ENCODE measurements around the gene ASCL2. TPM values are rescaled to one million over a fixed set of nuclear protein-coding genes. Genes with fewer than 3 reads are reported as not detected.

ASCL2 gene
- total RNA-seq, 1 donor from 2014 or later, result 0.17 TPM

- DNase-seq (no peak), ATAC-seq (no peak)
- intact Hi-C loops (cut with micrococcal nuclease), result no loop called here
Observed at GRCh38 chr11:2264366-2265053, 5.9 kb downstream of the ASCL2 start.

DNA sequence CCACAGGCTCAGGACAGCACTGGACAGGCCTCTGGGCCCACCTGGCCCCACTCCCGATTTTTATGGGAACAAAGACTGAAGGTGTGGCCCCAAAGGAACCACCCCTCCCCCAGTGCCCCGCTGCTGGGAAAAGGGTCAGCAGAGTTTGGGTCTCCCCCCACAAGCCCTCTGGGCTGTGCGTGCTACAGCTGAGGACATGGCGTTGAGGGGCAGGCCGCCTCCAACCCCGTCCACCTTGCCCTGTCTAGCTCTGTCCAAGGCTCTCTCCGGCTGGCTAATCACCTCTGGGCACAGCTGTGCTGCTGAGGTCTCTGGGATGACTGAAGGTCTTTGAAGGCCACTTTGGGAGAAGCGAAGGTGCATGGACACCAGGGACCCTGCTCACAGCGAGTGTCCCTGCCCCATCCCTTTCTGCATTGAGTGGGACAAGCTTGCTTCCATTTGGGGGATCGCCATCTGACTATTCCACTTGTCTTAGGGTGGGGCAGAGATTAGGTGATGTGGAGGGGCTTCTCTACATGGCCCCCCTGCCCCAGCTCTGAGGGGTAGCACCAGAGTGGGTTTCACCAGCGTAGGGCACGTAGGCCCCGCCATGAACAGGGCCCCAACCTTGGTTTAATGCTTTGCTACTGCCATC is 6.5 kb downstream of the ASCL2 start:
- ATAC-seq, result no peak
- intact Hi-C loops (cut with micrococcal nuclease), result no loop called here
- no peak for DNase-seq

GRCh38 chr11:2263071-2263565 is 7.3 kb downstream of the ASCL2 start:
- ATAC-seq (no peak), DNase-seq (no peak)
- intact Hi-C loops (cut with micrococcal nuclease), result no loop called here

DNA sequence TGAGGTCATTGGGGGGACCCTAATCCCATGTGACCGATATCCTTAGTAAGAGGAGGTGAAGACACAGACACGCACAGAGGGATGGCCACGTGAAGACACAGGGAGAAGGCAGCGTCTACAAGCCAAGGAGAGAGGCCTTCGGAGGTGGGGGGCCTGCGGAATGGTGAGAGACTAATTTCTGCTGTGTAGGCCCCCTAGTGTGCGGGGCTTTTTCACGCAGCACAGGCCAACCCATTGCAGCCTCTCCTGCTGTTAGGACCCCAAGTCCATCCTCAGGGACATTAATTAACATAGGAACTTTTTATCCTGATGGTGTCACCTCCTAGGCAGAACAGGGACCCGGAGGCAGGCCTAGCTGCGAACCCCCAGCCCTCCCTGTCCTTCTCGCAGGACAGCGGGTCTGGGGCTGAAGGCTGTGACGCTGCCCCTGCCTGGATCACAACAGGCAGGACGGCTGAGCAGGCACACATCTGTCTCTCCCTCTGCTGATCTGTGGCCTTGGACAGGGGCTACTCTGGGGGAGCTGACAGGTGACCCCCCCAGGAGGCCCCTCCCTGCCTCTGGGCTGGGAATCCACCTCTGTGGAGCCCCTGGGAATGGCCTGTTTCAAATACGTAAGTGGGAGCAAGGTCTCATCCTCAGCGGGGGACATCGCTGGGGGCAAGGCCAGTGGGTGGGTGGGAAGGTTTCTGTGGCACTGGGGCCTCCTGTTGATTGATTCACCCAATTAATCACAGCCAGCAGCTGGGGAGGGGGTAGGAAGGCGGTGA is 7.9 kb downstream of the ASCL2 start:
- intact Hi-C loops (cut with micrococcal nuclease), result no loop called here
- no peak for ATAC-seq
- DNase-seq, result no peak

DNA sequence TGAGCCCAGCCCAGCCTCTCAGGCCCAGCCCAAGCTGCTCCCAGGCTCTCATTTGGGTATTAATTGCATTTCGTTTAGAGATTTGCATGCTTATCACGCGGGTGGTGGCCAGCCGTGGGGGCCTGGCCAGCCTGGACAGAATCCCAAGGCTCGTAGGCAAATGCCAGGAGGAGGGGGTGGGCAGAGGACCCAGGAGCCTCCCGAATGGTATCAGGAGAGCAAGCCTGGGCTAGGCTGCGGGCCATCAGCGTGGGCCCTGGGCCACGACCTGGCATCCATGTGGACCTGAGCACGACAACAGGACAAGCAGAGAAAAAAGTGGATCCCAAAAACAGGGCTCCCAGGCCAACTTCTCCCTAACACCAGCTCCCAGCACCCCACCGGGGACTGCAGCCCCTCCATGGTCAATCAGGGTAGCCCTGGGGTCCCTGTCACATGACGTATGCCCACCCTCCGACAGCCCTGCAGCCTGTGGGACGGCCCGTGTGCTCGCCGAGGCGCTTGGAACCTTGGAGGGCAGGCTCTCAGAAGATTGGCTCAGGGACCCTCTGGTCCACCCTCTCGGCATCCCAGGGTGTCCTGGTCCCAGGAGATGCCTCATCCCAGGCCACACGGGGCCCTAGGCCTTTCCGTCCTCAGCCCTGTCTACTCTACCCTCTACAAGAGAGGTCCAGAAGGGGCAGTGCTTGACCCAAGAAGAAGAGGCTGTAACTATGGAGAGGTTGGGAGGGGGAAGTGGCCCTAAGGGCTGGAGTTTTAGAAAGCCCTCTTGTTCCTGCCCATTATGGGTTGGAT is 8.8 kb downstream of the ASCL2 start:
- no peak for DNase-seq
- intact Hi-C loops (cut with micrococcal nuclease), result no loop called here
- no peak for ATAC-seq

DNA sequence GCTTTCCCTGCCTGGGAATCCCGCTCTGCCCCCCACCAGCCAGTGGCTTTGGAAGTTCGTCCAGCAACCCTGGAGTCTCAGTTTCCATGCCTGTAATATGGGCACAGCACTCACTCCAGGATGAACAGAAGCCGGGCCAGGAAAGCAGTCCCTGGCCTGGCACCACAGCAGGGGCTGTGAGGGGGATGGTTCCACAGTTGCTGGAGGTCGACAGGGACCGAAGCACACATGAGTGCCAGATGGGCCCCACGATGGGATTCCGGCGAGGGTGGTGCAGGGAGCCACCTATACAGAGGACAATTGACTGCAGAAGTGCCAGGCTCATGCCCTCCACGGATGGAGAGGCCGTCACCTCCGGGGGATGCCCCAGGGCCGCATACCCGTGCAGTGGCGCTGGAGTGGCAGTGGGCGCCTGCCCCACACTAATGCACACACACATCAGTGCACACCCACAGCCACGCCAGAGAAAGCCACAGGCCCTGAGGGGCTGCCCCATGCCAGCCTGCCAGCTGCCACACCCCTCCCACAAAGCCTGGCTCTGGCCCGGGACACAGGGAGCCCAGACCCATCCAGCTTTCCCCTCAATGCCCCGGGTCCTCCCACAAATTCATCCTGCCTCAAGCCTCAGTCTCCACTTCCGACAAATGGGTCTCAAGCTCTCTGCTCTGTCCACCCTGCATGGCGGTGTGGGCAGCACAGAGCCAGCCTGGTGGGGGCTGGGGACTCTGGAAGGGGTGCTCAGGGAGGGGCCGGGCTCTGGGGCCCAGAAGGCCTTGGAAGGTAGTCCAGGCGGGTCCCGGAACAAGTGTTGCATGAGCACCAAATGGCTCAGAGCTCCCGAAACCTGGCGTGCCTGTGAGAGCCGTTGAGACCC is 9.7 kb downstream of the ASCL2 start:
- ATAC-seq, result no peak
- no peak for DNase-seq
- intact Hi-C loops (cut with micrococcal nuclease), result no loop called here

- DNase-seq, result no peak
- intact Hi-C loops (cut with micrococcal nuclease), result no loop called here
- no peak for ATAC-seq
Observed at GRCh38 chr11:2259897-2260451, 10.4 kb downstream of the ASCL2 start.

DNA sequence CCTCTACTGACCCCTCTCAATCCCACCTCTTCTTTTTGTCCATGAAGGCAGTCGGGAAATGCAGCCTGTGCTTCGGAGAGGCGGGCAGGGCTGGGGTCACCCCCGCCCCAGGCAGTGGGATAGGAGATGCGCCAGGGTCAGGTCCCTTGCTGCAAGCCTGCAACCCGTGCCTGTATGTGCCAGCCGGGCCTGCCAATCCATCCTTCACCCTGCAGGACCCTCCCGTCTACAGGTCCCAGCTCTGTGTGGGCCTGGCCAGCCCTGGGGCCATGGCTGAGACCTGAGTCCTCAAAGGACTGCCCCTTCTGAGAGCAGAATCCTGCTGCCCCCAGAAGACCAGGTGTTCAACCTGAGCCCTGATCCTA is 10.9 kb downstream of the ASCL2 start:
- ATAC-seq (no peak), DNase-seq (no peak)
- intact Hi-C loops (cut with micrococcal nuclease), result no loop called here

- DNase-seq (no peak), ATAC-seq (no peak)
- intact Hi-C loops (cut with micrococcal nuclease), result no loop called here
Observed at GRCh38 chr11:2258501-2259465, 11.6 kb downstream of the ASCL2 start.

DNA sequence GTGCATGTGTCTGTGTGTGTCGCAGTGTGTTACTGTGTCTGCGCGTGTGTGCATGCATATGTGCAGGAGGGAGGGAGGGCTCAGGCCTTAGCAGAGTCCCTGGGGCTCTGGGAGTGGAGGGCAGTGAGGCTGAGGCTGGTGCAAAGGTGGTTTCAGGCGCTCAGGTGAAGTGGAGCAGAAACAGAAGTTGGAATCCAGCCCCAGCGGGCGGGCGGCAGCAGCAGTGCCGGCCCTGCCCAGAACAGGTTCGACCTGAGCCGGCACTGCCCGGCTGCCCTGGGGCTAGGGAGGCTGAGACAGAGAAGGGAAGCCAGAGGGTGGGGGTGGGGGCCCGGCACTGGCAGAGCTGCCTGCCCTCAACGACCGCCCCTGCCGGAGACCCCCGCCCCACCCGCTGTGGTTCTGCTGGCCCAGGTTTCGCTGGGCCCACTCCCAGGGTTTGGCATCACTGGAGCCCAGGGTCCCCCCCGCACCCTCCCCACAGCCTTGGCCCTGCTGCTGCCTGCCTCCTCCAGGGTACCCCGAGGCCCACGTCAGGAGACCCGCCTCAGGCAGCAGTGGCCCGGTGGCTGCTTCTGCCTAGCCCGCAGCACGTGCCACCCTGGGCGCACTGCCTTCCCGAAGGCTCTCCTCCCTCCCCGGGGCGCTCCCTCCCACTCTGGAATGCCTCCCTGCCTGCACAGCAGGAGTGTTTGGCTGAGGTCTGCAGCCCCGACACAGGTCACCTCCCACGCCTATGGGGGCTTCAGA is 13.3 kb downstream of the ASCL2 start:
- DNase-seq (no peak), ATAC-seq (no peak)
- intact Hi-C loops (cut with micrococcal nuclease), result no loop called here

GRCh38 chr11:2256293-2256913 is 14.0 kb downstream of the ASCL2 start:
- intact Hi-C loops (cut with micrococcal nuclease), result no loop called here
- DNase-seq, result no peak
- no peak for ATAC-seq

GRCh38 chr11:2252018-2252417 is 18.4 kb downstream of the ASCL2 start:
- ATAC-seq, result no peak
- no peak for DNase-seq
- intact Hi-C loops (cut with micrococcal nuclease), result no loop called here

DNA sequence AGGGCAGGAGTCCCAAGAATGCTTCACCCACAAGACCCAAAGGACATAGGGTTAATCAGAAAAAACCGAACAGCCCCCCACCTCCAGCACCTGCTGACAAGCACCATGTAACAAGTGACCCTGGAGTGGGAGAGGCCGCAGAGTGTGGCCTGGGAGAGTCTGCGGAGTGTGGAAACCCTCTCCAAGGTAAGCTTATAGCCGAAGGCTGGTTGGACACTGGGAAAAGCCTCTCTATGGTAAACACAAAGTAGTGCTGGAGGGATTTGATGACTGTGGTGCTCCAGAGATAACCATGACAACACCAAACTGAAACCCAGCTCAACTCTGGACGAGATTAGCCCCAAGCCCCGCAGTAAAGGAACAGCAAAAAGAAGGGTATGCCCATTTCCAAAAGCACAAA is 19.2 kb downstream of the ASCL2 start:
- intact Hi-C loops (cut with micrococcal nuclease), result no loop called here

DNA sequence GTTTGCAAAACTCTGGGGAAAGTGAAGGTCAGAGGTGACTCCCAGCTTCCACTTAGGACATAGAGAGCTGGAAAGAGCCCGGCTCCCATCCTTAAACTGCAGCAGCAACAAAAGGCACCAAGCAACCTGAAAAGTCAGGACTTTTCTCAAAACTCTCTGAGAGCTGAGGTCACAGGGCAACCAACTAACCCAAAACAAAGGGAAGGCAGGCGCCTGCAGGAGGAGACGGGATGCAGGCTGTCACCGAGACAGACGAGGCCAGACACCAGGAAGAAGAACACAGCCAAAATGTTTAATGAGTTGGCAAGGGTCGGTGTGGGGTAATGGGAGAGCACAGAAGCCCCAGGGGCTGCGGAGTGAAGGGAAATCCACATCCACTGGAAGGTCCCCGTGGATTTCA is 19.9 kb downstream of the ASCL2 start:
- no peak for DNase-seq
- intact Hi-C loops (cut with micrococcal nuclease), result no loop called here
- no peak for ATAC-seq

More for the DNA sequence above, 19.2 kb downstream of the ASCL2 start:
- ATAC-seq, result no peak
- DNase-seq, result no peak

GRCh38 chr11:2250041-2250440 is 20.3 kb downstream of the ASCL2 start:
- intact Hi-C loops (cut with micrococcal nuclease), result no loop called here
- no peak for DNase-seq
- no peak for ATAC-seq

Data from left ventricle myocardium superior (tissue), 1 donor.